Measurements from ENCODE around the gene RBM24.
A peak's percentile ranks its signal among the peaks of the same experiment; 100 is the strongest.

The RBM24 gene

DNA sequence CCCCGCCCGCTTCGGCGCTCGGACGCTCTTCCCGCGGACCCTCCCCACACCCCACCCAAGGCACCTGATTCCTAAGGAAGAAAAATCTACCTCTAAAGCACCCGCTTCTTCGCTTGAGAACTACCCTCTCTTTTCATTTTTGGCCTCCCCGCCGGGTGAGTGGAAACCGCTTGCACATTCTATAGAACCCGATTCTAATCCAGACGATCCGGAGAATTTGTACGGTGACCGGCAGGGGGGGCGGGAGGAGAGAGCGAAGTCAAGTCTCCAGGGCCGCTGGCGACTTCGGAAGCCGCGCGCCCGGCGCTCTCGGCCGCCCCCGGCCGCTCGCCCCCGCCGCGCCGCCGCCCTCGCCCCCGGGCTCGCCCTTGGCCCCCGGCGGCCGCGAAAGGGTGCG, at the start of gene RBM24:
Gene RBM24, plus strand, starts transcription at position 262 of the 397 bp plus-strand sequence. CDS start 221 bp downstream, outside the sequence.
- DNase-seq: peak; percentile 90

- DNase-seq: no peak
These were observed 47.6 kb upstream of the RBM24 start for GRCh38 chr6:17233531-17233930.

GRCh38 chr6:17237246-17237645, 43.9 kb upstream of the RBM24 start:
- DNase-seq: no peak

DNA sequence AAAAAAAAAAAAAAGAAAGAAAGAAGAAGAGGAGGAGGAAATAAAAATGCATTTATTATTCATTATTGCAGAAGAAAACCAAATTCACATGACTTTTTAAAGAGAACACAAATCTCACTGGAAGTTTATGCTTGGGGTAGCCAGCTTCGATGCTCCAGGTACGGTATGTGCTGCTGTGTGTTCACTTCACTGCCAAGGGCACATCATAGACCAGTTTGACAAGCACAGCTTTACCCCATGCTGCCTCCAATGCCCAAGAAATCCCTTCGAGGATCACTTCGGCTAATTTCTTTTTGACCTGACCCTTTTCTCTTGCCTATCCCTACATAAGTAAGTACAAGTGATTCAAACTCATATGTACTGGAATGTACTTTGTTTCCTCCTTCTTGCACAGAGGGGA, 41.9 kb upstream of the RBM24 start:
- DNase-seq: no peak

GRCh38 chr6:17240803-17241500, 40.2 kb upstream of the RBM24 start:
- no peak for DNase-seq

DNA sequence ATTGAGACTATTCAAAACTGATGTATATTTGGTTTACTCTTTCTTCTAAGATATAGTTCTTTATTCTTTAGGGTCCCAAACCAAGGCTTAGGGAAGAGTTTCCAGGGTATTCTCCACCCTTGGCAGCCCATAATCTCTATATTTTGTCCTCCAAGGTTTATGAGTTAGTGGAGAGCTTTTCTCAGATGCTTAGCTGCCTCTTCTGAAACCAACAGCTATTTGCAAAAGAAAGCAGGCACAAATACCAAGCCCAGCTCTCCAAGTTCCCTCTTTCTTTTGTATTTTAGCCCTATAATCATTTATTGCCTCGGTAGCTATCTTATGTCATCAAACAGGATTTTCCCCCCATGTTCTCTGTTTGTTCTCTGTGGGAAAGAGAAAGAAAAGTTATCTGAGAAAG, 39.1 kb upstream of the RBM24 start:
- no peak for DNase-seq

GRCh38 chr6:17250237-17250636, 30.9 kb upstream of the RBM24 start:
- DNase-seq: peak; percentile 28

- DNase-seq: no peak
These were observed 29.2 kb upstream of the RBM24 start for GRCh38 chr6:17251953-17252352.

DNA sequence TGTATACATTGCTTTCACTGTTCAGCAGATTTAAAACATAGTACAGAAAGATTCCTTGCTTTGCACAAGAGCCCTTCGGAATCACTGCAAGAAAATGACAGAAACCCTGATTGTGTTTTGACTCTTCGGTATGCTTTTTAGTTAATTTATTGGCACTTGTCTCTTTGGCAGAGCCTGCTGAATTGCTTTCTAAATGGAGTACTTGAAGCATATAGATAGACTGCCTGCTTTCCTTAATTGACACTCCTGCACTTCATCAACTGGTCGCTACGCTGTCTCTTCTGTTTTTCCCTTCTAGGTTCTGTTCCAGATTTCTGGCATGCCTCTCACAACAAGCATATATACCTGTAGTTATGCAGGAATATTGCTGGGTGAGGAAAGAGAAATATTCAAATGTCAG, 22.4 kb upstream of the RBM24 start:
- no peak for DNase-seq

- DNase-seq: no peak
These were observed 15.6 kb upstream of the RBM24 start for GRCh38 chr6:17265570-17265969.

DNA sequence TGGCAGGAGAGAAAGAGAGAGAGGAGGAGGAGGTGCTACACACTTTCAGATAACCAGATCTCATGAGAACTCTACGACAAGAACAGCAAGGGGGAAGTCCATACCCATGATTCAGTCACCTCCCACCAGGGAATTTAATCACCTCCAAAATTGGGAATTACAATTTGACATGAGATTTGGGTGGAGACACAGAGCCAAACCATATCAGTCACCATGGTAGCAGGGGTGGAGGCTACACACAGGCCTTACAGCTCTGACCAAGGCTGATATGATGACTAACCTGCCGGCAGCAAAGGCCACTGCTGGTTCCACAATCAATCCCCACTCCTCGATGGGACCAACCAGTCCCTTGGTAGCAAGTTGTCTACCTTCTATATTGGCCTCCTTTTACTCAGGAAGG, 13.6 kb upstream of the RBM24 start:
- no peak for DNase-seq

DNA sequence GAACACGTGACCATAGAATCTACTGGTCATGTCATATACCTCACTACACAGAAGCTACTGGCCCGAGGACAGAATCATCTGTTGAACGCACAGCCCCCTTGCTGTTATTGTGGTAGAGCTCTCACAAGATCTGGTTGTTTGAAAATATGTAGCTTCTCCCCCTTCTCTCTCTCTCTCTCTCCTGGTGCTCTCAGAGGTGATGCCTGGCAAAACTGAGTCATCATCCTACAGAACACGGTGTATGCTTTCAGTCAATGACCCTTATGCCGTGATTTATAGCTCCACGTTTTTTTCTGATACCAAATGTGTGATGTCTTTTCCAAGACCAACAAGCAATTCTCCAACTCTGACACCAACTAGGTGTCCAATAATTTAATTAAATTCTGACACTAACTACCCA, 13.0 kb upstream of the RBM24 start:
- DNase-seq: no peak

DNA sequence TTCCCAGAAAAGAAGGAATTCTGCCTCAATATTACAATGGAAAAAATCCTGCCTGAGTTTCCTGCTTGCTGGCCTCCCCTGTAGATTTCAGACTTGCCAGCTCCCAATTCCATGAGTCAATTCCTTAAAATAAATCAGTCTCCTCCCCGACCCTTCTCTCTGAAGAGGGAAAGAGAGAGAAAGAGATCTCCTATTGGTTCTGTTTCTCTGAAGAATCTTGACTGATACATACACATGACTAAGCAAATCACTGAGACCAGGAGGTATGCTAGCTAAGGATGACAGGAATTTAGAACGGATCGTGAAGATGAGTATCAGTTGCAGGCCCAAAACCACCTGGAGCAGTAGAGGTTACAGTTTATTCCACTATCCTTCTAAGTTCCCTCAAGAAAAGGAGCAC, 11.3 kb upstream of the RBM24 start:
- no peak for DNase-seq

DNA sequence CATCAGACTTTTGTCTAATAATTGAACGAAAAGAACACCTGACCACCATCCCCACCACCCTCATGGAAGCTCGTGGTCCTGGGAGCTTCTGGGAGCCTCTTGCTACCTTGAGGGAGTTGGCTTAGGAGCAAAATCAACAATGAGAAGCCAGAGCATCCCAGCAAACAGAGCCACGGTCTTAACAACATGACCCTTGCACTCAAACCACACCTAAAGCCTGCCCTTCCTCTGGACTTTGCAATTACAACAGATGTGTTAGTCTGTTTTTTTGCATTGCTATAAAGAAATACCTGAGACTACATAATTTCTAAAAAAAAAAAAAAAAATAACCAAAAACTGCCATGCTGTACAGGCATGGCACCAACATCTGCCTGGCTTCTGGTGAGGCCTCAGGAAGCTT, 9.5 kb upstream of the RBM24 start:
- no peak for DNase-seq

- no peak for DNase-seq
These were observed 4.4 kb upstream of the RBM24 start for GRCh38 chr6:17276766-17277165.

GRCh38 chr6:17277256-17277655, 3.9 kb upstream of the RBM24 start:
- no peak for DNase-seq

DNA sequence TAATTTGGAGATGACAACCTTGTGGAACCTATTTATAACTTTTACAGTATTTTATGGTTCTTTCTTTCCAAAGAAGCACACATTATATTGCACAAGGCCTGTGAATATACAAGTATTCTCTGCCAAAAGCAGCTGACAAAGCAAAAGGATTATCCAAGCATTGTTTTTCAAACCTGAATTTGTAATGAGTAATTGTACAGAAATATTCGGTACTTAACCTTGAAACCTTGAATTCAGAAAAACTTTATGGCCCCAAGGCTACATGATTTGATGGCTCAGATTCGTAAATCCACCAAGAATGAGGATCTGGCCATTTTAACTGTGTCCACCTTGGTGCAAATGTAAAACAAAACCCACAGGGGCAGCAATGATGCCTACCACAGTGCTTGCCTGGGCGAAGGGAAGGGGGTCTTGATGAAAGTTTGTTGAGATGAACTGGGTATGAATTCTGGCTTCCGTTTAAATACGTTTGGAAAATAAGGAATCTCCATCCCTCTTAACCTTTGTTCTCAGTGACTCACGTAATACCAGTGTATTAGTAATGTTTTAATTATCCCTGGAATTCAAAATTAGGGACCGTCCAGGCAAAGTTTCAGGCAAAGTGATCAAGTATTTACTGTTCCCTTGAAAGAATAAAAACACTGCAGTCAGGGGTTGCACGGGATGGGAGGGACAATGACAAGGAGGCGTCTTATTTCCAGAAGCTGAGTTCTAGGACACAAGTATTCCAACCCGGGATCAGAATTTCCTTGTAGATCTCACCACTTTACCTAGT, 2.7 kb upstream of the RBM24 start:
- DNase-seq: no peak

DNA sequence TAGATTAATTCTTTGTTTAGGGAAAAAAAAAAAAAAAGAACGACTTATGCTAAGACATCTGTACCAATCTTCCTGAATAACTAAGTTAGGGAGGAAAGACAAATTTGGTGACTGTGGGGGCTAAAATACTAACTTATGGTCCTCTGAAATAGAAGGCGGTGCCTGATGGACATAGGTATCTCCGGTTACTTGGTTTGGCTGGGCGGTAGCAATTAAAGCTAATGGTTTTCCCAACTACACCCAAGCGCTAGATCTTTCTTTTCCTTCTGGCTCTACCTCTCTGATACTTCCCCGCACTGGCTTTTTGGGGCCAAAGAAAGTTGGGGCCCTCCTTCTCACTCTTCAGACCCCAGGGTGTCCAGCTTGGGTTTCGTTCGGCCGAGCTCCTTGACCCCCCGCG, 1.0 kb upstream of the RBM24 start:
- no peak for DNase-seq

- no peak for DNase-seq
These were observed 540 bp upstream of the RBM24 start for GRCh38 chr6:17280552-17281090.

GRCh38 chr6:17281497-17282481, 628 bp downstream of the RBM24 start:
- DNase-seq: peak; percentile 77

DNA sequence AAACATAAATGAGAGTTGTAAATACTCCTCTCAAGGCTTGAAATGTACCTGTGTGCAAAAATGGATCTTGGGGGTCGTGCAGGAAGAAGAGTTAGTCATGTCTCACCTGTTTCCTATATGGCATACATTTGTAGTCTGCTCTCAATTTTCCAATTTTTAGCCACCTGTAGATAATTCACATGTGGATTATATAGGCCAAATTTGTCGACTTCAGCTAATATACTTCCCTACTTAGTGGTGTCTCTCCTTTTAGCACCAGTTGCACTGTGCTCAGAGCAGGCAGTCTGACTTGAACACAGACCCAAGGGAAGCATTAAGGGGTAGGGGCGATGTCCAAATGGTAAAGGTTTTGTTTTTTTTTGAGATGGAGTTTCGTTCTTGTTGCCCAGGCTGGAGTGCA, 1.9 kb downstream of the RBM24 start:
- no peak for DNase-seq

DNA sequence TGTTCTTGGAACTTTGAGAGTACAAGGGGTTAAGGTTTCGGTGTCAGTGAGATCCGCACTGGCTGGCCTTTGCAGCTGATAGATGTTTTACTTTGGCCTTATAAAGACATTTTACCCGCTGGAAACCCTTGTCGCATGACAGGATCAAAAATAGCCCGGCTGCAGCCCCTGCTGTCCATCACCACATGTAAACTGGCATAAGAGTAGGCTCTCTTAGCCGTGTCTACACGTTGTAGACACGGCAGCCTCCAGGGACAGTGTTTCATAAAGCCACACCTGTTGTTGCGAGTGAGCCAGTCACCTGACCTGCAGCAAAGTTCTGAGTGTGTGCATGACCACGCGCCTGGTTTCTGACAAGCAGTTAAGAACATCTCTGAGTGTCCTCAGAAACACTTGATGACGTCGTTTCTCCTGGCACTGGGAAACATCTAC, 8.5 kb downstream of the RBM24 start:
- no peak for DNase-seq

GRCh38 chr6:17291778-17292177, 10.6 kb downstream of the RBM24 start:
- DNase-seq: peak; percentile 74
